ENCODE data around the gene SH3GL3. TPM values are rescaled to one million over a fixed set of nuclear protein-coding genes. Genes with fewer than 3 reads are reported as not detected.

The SH3GL3 gene
- total RNA-seq, 1 donor from 2014 or later, result not detected

DNA sequence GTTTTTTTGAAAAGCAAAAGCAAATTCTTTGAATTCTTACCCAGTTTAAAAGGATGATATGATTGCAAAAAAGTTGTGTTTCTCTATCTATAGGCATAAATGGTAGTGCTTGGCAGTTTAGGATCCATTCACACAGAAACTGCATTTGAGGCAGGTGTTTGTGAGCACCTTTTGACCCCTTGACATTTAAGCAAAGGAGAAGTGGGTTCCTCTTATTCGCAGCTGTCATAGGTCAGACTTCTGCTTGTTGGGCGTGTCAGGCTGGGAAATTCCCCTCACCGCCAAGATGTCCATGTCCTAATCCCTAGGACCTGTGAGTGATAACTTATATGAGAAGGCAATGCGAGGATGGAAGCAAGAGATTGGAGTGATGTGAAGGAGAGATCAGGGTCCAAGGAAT lies 67.4 kb downstream of the SH3GL3 start:
- H3K4me1 ChIP-seq, result no peaks in the 10 kb centered on the region

DNA sequence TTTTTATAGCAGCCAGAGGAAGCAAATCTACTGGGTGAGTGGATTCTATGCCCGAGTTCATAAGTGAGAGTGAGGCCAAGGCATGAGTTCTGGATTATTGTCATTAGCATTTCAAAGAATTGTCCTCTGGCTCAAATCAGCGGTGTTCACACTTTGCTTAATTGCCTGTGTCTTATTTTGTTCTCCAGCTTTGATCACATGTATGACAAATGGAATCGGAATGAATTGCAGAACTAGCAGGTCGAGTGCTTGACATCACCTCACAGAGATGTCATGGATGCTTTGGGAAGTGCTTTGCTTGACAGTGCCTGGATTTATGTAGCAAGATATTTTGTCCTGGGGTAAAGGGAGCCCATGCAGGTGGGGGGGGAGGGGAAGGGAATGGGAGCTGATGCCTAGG lies 68.0 kb downstream of the SH3GL3 start:
- no peaks in the 10 kb centered on the region for H3K36me3 ChIP-seq
- no peaks in the 10 kb centered on the region for H3K9me3 ChIP-seq
- no peaks in the 10 kb centered on the region for H3K4me1 ChIP-seq
- intact Hi-C loops (cut with DNase I), result no loop called here
- DNase-seq (ENCODE audit: low spot score in 2 of 2), result no peak
- no peak overlapping the region for H3K4me3 ChIP-seq
- no peaks in the 10 kb centered on the region for H3K27me3 ChIP-seq
- TF ChIP-seq, protein P1, sequence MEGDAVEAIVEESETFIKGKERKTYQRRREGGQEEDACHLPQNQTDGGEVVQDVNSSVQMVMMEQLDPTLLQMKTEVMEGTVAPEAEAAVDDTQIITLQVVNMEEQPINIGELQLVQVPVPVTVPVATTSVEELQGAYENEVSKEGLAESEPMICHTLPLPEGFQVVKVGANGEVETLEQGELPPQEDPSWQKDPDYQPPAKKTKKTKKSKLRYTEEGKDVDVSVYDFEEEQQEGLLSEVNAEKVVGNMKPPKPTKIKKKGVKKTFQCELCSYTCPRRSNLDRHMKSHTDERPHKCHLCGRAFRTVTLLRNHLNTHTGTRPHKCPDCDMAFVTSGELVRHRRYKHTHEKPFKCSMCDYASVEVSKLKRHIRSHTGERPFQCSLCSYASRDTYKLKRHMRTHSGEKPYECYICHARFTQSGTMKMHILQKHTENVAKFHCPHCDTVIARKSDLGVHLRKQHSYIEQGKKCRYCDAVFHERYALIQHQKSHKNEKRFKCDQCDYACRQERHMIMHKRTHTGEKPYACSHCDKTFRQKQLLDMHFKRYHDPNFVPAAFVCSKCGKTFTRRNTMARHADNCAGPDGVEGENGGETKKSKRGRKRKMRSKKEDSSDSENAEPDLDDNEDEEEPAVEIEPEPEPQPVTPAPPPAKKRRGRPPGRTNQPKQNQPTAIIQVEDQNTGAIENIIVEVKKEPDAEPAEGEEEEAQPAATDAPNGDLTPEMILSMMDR (IDR thresholded peaks at IDR 0.05), result no peak
- no peak overlapping the region for H3K27ac ChIP-seq

More for the DNA sequence above, 67.4 kb downstream of the SH3GL3 start:
- intact Hi-C loops (cut with DNase I), result no loop called here
- no peaks in the 10 kb centered on the region for H3K36me3 ChIP-seq
- H3K9me3 ChIP-seq, result no peaks in the 10 kb centered on the region
- no peak overlapping the region for H3K4me3 ChIP-seq
- H3K27ac ChIP-seq, result no peak overlapping the region
- H3K27me3 ChIP-seq, result no peaks in the 10 kb centered on the region
- TF ChIP-seq, protein P1 (IDR thresholded peaks at IDR 0.05), result no peak
- no peak for DNase-seq (ENCODE audit: low spot score in 2 of 2)

DNA sequence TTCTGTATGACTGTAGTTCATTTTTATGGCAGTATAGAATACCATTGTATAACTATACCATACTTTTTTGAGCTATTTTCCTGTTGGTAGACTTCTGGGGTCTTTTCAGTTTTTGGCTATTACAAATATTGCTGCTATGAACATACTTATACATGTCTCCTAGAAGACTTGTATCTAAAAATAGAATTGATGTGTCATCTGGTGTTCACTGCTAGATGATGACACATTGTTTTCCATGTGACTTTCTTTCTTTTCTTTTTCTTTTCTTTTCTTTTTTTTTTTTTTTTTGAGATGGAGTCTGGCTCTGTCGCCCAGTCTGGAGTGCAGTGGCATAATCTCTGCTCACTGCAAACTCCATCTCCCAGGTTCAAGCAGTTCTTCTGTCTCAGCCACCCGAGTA lies 69.8 kb downstream of the SH3GL3 start:
- TF ChIP-seq, protein P1 (IDR thresholded peaks at IDR 0.05), result no peak
- no peak for DNase-seq (ENCODE audit: low spot score in 2 of 2)
- Histone ChIP-seq H3K4me3 (no peak overlapping the region), H3K27ac (no peak overlapping the region), H3K9me3 (no peaks in the 10 kb centered on the region), H3K27me3 (no peaks in the 10 kb centered on the region), H3K36me3 (no peaks in the 10 kb centered on the region), H3K4me1 (no peaks in the 10 kb centered on the region)
- intact Hi-C loops (cut with DNase I), result no loop called here

DNA sequence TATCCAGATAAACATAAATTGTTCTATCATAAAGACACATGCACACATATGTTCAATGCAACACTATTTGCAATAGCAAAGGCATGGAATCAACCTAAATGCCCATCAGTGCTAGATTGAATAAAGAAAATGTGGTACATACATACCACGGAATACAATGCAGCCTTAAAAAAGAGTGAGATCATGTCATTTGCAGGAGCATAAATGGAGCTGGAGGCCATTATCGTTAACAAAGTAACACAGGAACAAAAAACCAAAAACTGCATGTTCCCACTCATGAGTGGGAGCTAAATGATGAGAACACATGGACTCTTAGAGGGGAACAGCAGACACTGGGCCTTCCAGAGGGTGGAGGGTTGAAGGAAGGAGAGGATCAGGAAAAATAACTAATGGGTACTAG lies 79.2 kb downstream of the SH3GL3 start:
- intact Hi-C loops (cut with DNase I), result no loop called here
- DNase-seq (ENCODE audit: low spot score in 2 of 2), result no peak
- H3K36me3 ChIP-seq, result no peaks in the 10 kb centered on the region
- TF ChIP-seq, protein P1 (IDR thresholded peaks at IDR 0.05), result no peak
- H3K4me1 ChIP-seq, result no peaks in the 10 kb centered on the region
- H3K27me3 ChIP-seq, result no peaks in the 10 kb centered on the region
- H3K9me3 ChIP-seq, result peaks cover 0 to 15% of the 10 kb centered on the region in 2 donors
- no peak overlapping the region for H3K4me3 ChIP-seq
- H3K27ac ChIP-seq, result no peak overlapping the region

DNA sequence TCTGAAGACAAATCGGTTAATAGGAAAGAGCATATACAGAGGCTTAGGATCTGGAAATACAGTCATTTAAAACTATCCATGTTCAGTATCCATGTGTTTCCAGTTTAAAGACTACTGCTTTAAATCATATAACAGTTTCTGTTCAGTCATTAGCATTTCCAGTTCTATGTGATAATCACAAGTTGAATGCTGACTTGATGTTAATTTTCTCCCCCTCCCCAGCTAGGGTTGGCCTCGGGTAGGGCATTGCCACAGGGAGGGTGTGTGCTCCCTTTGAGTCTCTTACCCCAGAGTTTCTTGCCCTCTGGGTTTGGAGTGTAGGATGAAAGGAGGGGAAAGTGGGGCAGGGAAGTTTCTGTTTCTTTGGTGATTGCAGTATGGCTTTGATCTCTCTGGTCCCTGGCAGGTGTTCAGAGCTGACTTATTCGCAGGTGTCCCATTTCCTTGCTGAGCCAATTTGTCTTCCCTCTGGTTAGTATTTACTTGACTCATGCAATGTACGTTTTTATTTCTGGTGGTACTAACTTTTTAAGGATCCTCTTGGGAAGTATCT lies 86.3 kb downstream of the SH3GL3 start:
- intact Hi-C loops (cut with DNase I), result no loop called here
- DNase-seq (ENCODE audit: low spot score in 2 of 2), result no peak
- Histone ChIP-seq H3K27ac (no peak overlapping the region), H3K9me3 (peaks cover 0 to 7% of the 10 kb centered on the region in 2 donors), H3K27me3 (no peaks in the 10 kb centered on the region), H3K4me3 (no peak overlapping the region), H3K4me1 (no peaks in the 10 kb centered on the region), H3K36me3 (no peaks in the 10 kb centered on the region)
- TF ChIP-seq, protein P1 (IDR thresholded peaks at IDR 0.05), result no peak

DNA sequence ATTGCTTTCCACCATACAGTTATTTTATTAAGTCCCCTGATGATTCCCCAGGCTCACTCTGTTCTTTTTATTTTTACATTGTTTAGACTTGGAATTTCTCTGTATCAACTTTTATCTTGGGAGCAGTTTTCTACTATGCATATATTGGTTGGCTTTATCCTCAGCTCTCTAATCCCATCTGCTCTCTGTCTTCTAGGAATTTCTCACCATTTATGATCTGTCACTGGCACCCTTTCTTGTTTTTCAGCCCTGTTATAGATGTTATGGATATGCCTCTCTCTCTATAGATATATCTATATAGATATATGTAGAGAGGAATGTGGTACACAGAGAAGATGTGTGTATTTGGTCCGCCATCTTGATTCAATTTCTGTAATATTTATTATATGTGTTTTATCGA lies 90.5 kb downstream of the SH3GL3 start:
- Histone ChIP-seq H3K9me3 (no peaks in the 10 kb centered on the region), H3K27me3 (no peaks in the 10 kb centered on the region), H3K27ac (no peak overlapping the region), H3K4me1 (no peaks in the 10 kb centered on the region), H3K4me3 (no peak overlapping the region), H3K36me3 (no peaks in the 10 kb centered on the region)
- TF ChIP-seq, protein P1 (IDR thresholded peaks at IDR 0.05), result no peak
- intact Hi-C loops (cut with DNase I), result no loop called here
- DNase-seq (ENCODE audit: low spot score in 2 of 2), result no peak

All from ascending aorta (tissue), 2 donors.